OCI-M1 (cell line): ENCODE measurements around the gene LPAR6.

ENCODE experiments used
- DNase-seq: peaks from one replicate; lab custom pipeline; 2025; lab: John Stamatoyannopoulos, UW

The LPAR6 gene

DNA sequence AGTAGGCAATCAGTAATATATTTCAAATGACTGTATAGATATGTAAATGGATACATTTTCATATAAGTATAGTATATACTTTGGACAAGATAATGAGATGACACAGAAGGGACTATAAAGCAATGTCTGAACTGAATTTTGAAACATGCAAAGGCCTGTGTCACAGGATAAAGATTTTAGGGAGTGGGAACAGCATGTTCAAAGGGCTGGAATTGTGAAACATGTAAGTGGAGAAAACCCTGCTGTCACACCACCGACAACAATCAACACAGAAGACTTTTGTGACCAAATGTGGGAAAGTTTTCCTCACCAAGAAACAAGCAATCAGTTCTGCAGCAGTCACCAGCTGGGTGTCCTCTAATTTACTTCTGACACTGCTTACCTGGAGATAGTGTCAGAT lies 42.9 kb downstream of the LPAR6 start:
- no peak for DNase-seq
